GM23338 (cell line): Measurements from ENCODE around the gene IL17C. TPM values are rescaled to one million over a fixed set of nuclear protein-coding genes. Genes with fewer than 3 reads are reported as not detected.
A peak's percentile ranks its signal among the peaks of the same experiment; 100 is the strongest.

Experiments
- ATAC-seq: fragments of 200-7000 bp; cut with Tn5 transposase; 3 replicates; pipeline ENCODE4 v1.9.1; 2020
- DNase-seq: peaks from one replicate; pipeline ENCODE4 v3.0.0-alpha.2; 2015; ENCODE audit warnings: low spot score
- H2AFZ ChIP-seq: fragments of 200-600 bp; sonication (generic); 2 replicates; pipeline ENCODE4 v1.8.0; 2016; ENCODE audit warnings: antibody characterized with exemption, mild to moderate bottlenecking, moderate library complexity
- H3F3A ChIP-seq: fragments of 200-600 bp; sonication (generic); replicated peaks from 2 replicates; pipeline ENCODE4 v1.8.0; 2017; ENCODE audit warnings: antibody characterized with exemption, mixed run types, low read depth
- H3K27ac ChIP-seq: fragments of 200-600 bp; sonication (generic); 2 replicates; pipeline ENCODE4 v1.6.1; 2016; ENCODE audit warnings: low read depth
- H3K27me3 ChIP-seq: fragments of 200-600 bp; sonication (generic); 2 replicates; pipeline ENCODE4 v1.8.0; 2016; ENCODE audit warnings: mild to moderate bottlenecking, mixed run types, moderate library complexity; ENCODE audit not compliant: insufficient read depth
- H3K36me3 ChIP-seq: fragments of 200-600 bp; sonication (generic); 2 replicates; pipeline ENCODE4 v1.8.0; 2016; ENCODE audit warnings: mild to moderate bottlenecking; ENCODE audit not compliant: insufficient read depth
- H3K4me1 ChIP-seq: fragments of 200-600 bp; sonication (generic); 2 replicates; pipeline ENCODE4 v1.8.0; 2016; ENCODE audit warnings: mild to moderate bottlenecking, moderate library complexity; ENCODE audit not compliant: insufficient read depth
- H3K4me2 ChIP-seq: fragments of 200-600 bp; sonication (generic); 2 replicates; pipeline ENCODE4 v1.7.1; 2017; ENCODE audit warnings: mixed run types
- H3K4me3 ChIP-seq: fragments of 200-600 bp; sonication (generic); 2 replicates; pipeline ENCODE4 v1.6.1; 2016; ENCODE audit warnings: mixed run types
- H3K79me2 ChIP-seq: fragments of 200-600 bp; sonication (generic); replicated peaks from 2 replicates; pipeline ENCODE4 v1.8.0; 2017; ENCODE audit warnings: mild to moderate bottlenecking; ENCODE audit not compliant: insufficient read depth
- H3K9me2 ChIP-seq: fragments of 200-600 bp; sonication (generic); 2 replicates; pipeline ENCODE4 v1.8.0; 2017; ENCODE audit not compliant: insufficient read depth
- H4K20me1 ChIP-seq: fragments of 200-600 bp; sonication (generic); replicated peaks from 2 replicates; pipeline ENCODE4 v1.8.0; 2017; ENCODE audit warnings: mild to moderate bottlenecking; ENCODE audit not compliant: insufficient read depth
- H3K27ac Mint-ChIP-seq: 2 replicates; pipeline ENCODE4 v1.8.0; 2020; ENCODE audit warnings: inconsistent platforms, mild to moderate bottlenecking, moderate library complexity, mixed read lengths
- H3K27me3 Mint-ChIP-seq: 3 replicates; pipeline ENCODE4 v1.8.0; 2022; ENCODE audit warnings: low read depth, mild to moderate bottlenecking, moderate library complexity, mixed read lengths, inconsistent platforms; ENCODE audit not compliant: insufficient read depth, poor library complexity
- H3K36me3 Mint-ChIP-seq: 3 replicates; pipeline ENCODE4 v1.8.0; 2021; ENCODE audit warnings: low read depth, mild to moderate bottlenecking, inconsistent platforms, moderate library complexity, mixed read lengths
- H3K4me1 Mint-ChIP-seq: 3 replicates; pipeline ENCODE4 v1.8.0; 2020; ENCODE audit warnings: mild to moderate bottlenecking, inconsistent platforms, mixed read lengths
- H3K4me3 Mint-ChIP-seq: 3 replicates; pipeline ENCODE4 v1.8.0; 2021; ENCODE audit warnings: moderate library complexity, mild to moderate bottlenecking, inconsistent platforms, mixed read lengths
- H3K9me3 Mint-ChIP-seq: 3 replicates; pipeline ENCODE4 v1.8.0; 2020; ENCODE audit warnings: moderate library complexity, mild to moderate bottlenecking, inconsistent platforms, mixed read lengths
- CREB1 ChIP-seq: fragments of 250-450 bp; sonication (Bioruptor Pico); IDR thresholded peaks from 2 replicates; pipeline ENCODE4 v1.5.0; 2020; ENCODE audit warnings: low read depth, mild to moderate bottlenecking, moderate library complexity
- ETS1 ChIP-seq: IDR thresholded peaks from 2 replicates; pipeline ENCODE4 v1.6.1; 2016; ENCODE audit warnings: antibody characterized with exemption
- EZH2 ChIP-seq: fragments of 200-600 bp; sonication (generic); IDR thresholded peaks from one replicate; pipeline ENCODE4 v1.8.0; 2017; ENCODE audit warnings: antibody characterized with exemption, mild to moderate bottlenecking, low read depth; ENCODE audit not compliant: unreplicated experiment
- EZH2phosphoT487 ChIP-seq: fragments of 200-600 bp; sonication (generic); IDR thresholded peaks from one replicate; pipeline ENCODE4 v1.8.1; 2018; ENCODE audit warnings: antibody characterized with exemption; ENCODE audit not compliant: unreplicated experiment
- JUNB ChIP-seq: IDR thresholded peaks from one replicate; pipeline ENCODE4 v1.6.1; 2016; ENCODE audit warnings: antibody characterized with exemption; ENCODE audit not compliant: unreplicated experiment
- NANOG ChIP-seq: IDR thresholded peaks from 2 replicates; pipeline ENCODE4 v1.6.1; 2016; ENCODE audit warnings: antibody characterized with exemption, borderline replicate concordance
- POLR2AphosphoS5 ChIP-seq: IDR thresholded peaks from 2 replicates; pipeline ENCODE4 v1.6.1; 2016; ENCODE audit warnings: antibody characterized with exemption, low read depth
- REST ChIP-seq: IDR thresholded peaks from one replicate; pipeline ENCODE4 v1.6.1; 2018; ENCODE audit warnings: antibody characterized with exemption; ENCODE audit not compliant: unreplicated experiment
- STAT1 ChIP-seq: IDR thresholded peaks from one replicate; pipeline ENCODE4 v1.6.1; 2016; ENCODE audit warnings: antibody characterized with exemption; ENCODE audit not compliant: unreplicated experiment
- ZNF114 ChIP-seq: fragments of 250-450 bp; sonication (Bioruptor Pico); IDR thresholded peaks from 2 replicates; pipeline ENCODE4 v1.5.0; 2020; ENCODE audit warnings: mild to moderate bottlenecking, moderate library complexity
- ZNF331 ChIP-seq: fragments of 250-450 bp; sonication (Bioruptor Pico); IDR thresholded peaks from 2 replicates; pipeline ENCODE4 v1.5.0; 2020; ENCODE audit warnings: low read depth, mild to moderate bottlenecking, moderate library complexity
- polyA plus RNA-seq: library from polyadenylated mRNA; unstranded; fragments of >200 nt; fragmentation: Nextera tagmentation; extraction: Ambion mirVana; gene quantifications from 2 replicates; pipeline ENCODE4 v1.2.1, GENCODE V29; 2016
- total RNA-seq: library from RNA; depleted of rRNA; stranded (reverse); fragments of >200 nt; shearing (Covaris generic); gene quantifications from 2 replicates; pipeline ENCODE4 v1.2.3, GENCODE V29; 2014
- TF ChIP-seq, protein P1 (sequence below): fragments of 250-450 bp; sonication (Bioruptor Pico); IDR thresholded peaks from 2 replicates; pipeline ENCODE4 v1.5.0; 2020; ENCODE audit warnings: mild to moderate bottlenecking, moderate library complexity
- TF ChIP-seq, protein P2 (sequence below), 2 experiments: fragments of 200-600 bp in 1 of 2; sonication (generic) in 1 of 2; conservative IDR thresholded peaks; 2 replicates each; pipeline versions ENCODE4 v1.5.1 to v1.6.1; 2016 to 2017; ENCODE audit warnings: antibody characterized with exemption in 2 of 2, low read depth in 2 of 2, mild to moderate bottlenecking in 2 of 2, moderate library complexity in 1 of 2

IL17C gene
- total and polyA plus RNA-seq, 2 experiments from 2014 or later: 2.7 to 3.9 TPM

GRCh38 chr16:88654363-88655052 lies 16.1 kb downstream of the IL17C start:
- Histone ChIP-seq H3K27me3 (no peaks in the 10 kb centered on the region), H3K79me2 (peaks cover 23% of the 10 kb centered on the region), H3K4me1 (peaks cover 10% of the 10 kb centered on the region; the same call in 1 of the 2 replicates), H4K20me1 (peaks cover 13% of the 10 kb centered on the region; the same call in 1 of the 2 replicates), H3K4me2 (no peak overlapping the region), H3F3A (0 out of 2 replicates have a peak, but pooled peaks cover 4% of the 10 kb centered on the region), H2AFZ (no peak overlapping the region), H3K36me3 (peaks cover 7% of the 10 kb centered on the region), H3K27ac (no peak overlapping the region), H3K9me2 (no peaks in the 10 kb centered on the region), H3K4me3 (no peak overlapping the region)
- H3K4me1 Mint-ChIP-seq: peaks cover 3% of the 10 kb centered on the region; the same call in 2 of the 3 replicates
- H3K4me3 Mint-ChIP-seq: no peak overlapping the region
- peak overlapping the region; percentile 31; the same call in 1 of the 2 replicates for H3K27ac Mint-ChIP-seq
- DNase-seq: no peak
- H3K27me3 Mint-ChIP-seq: peaks cover 2% of the 10 kb centered on the region
- H3K9me3 Mint-ChIP-seq: no peaks in the 10 kb centered on the region
- peaks cover 16% of the 10 kb centered on the region for H3K36me3 Mint-ChIP-seq
- no peak for TF ChIP-seq JUNB
- no peak for TF ChIP-seq CREB1
- TF ChIP-seq EZH2: no peak
- no peak for TF ChIP-seq STAT1
- TF ChIP-seq, protein P1, sequence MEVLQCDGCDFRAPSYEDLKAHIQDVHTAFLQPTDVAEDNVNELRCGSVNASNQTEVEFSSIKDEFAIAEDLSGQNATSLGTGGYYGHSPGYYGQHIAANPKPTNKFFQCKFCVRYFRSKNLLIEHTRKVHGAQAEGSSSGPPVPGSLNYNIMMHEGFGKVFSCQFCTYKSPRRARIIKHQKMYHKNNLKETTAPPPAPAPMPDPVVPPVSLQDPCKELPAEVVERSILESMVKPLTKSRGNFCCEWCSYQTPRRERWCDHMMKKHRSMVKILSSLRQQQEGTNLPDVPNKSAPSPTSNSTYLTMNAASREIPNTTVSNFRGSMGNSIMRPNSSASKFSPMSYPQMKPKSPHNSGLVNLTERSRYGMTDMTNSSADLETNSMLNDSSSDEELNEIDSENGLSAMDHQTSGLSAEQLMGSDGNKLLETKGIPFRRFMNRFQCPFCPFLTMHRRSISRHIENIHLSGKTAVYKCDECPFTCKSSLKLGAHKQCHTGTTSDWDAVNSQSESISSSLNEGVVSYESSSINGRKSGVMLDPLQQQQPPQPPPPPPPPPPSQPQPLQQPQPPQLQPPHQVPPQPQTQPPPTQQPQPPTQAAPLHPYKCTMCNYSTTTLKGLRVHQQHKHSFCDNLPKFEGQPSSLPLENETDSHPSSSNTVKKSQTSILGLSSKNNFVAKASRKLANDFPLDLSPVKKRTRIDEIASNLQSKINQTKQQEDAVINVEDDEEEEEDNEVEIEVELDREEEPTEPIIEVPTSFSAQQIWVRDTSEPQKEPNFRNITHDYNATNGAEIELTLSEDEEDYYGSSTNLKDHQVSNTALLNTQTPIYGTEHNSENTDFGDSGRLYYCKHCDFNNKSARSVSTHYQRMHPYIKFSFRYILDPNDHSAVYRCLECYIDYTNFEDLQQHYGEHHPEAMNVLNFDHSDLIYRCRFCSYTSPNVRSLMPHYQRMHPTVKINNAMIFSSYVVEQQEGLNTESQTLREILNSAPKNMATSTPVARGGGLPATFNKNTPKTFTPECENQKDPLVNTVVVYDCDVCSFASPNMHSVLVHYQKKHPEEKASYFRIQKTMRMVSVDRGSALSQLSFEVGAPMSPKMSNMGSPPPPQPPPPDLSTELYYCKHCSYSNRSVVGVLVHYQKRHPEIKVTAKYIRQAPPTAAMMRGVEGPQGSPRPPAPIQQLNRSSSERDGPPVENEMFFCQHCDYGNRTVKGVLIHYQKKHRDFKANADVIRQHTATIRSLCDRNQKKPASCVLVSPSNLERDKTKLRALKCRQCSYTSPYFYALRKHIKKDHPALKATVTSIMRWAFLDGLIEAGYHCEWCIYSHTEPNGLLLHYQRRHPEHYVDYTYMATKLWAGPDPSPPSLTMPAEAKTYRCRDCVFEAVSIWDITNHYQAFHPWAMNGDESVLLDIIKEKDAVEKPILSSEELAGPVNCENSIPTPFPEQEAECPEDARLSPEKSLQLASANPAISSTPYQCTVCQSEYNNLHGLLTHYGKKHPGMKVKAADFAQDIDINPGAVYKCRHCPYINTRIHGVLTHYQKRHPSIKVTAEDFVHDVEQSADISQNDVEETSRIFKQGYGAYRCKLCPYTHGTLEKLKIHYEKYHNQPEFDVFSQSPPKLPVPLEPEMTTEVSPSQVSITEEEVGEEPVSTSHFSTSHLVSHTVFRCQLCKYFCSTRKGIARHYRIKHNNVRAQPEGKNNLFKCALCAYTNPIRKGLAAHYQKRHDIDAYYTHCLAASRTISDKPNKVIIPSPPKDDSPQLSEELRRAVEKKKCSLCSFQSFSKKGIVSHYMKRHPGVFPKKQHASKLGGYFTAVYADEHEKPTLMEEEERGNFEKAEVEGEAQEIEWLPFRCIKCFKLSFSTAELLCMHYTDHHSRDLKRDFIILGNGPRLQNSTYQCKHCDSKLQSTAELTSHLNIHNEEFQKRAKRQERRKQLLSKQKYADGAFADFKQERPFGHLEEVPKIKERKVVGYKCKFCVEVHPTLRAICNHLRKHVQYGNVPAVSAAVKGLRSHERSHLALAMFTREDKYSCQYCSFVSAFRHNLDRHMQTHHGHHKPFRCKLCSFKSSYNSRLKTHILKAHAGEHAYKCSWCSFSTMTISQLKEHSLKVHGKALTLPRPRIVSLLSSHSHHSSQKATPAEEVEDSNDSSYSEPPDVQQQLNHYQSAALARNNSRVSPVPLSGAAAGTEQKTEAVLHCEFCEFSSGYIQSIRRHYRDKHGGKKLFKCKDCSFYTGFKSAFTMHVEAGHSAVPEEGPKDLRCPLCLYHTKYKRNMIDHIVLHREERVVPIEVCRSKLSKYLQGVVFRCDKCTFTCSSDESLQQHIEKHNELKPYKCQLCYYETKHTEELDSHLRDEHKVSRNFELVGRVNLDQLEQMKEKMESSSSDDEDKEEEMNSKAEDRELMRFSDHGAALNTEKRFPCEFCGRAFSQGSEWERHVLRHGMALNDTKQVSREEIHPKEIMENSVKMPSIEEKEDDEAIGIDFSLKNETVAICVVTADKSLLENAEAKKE (CRISPR knock-in tag): no peak
- TF ChIP-seq ZNF331 (CRISPR knock-in tag): no peak
- TF ChIP-seq, protein P2, sequence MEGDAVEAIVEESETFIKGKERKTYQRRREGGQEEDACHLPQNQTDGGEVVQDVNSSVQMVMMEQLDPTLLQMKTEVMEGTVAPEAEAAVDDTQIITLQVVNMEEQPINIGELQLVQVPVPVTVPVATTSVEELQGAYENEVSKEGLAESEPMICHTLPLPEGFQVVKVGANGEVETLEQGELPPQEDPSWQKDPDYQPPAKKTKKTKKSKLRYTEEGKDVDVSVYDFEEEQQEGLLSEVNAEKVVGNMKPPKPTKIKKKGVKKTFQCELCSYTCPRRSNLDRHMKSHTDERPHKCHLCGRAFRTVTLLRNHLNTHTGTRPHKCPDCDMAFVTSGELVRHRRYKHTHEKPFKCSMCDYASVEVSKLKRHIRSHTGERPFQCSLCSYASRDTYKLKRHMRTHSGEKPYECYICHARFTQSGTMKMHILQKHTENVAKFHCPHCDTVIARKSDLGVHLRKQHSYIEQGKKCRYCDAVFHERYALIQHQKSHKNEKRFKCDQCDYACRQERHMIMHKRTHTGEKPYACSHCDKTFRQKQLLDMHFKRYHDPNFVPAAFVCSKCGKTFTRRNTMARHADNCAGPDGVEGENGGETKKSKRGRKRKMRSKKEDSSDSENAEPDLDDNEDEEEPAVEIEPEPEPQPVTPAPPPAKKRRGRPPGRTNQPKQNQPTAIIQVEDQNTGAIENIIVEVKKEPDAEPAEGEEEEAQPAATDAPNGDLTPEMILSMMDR (conservative IDR thresholded peaks at IDR 0.05; ENCODE audit: low read depth in 2 of 2): no peak
- TF ChIP-seq NANOG: no peak
- TF ChIP-seq POLR2AphosphoS5: no peak
- no peak for TF ChIP-seq REST
- no peak for TF ChIP-seq ETS1
- no peak for TF ChIP-seq ZNF114 (CRISPR knock-in tag)
- no peak for TF ChIP-seq EZH2phosphoT487
- no peak for ATAC-seq
